D721Med (cell line): ENCODE data around the gene OR1F1.
A peak's percentile ranks its signal among the peaks of the same experiment; 100 is the strongest.

Source experiments
- DNase-seq: peaks from one replicate; pipeline ENCODE4 v3.0.0; 2011; ENCODE audit warnings: low spot score; ENCODE audit not compliant: insufficient read length
- FAIRE-seq: peaks from 2 replicates; lab custom pipeline; 2011; peaks lifted over from hg19 to GRCh38; lab: Jason Lieb, UNC
- CTCF ChIP-seq: IDR thresholded peaks from 2 replicates; pipeline ENCODE4 v1.5.1; 2012; ENCODE audit warnings: mild to moderate bottlenecking, control low read depth; ENCODE audit not compliant: insufficient read depth; ENCODE audit errors: missing control alignments

Gene OR1F1

DNA sequence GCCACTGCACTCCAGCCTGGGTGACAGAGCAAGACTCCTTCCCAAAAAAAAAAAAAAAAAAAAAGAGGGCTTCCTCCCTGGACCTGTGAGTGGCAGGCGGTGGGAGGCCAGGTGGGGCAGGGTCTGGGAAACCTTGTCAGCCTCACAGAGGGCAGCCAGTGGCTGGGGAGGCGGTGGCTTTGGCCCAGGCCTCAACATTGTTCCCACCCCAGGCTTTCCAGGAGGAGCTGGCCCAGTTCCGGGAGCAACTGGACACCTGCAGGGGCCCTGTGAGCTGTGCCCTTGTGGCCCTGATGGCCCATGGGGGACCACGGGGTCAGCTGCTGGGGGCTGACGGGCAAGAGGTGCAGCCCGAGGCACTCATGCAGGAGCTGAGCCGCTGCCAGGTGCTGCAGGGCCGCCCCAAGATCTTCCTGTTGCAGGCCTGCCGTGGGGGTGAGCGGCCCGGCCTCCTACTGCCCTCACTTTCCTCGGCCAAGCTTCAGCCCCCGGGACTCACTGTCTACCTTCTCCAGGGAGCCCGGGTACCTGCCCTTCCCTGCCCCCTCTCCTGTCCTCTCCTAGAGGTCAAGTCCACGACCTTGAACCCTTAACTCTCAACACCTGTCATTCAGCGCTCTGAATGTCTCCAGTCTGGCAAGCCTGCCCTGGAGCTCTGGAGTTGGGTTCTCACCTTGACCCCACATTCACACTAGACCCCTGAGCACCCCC, 40.8 kb upstream of the OR1F1 start:
- no peak for DNase-seq
- FAIRE-seq = no peak
- TF ChIP-seq CTCF = no peak

- no peak for FAIRE-seq
- TF ChIP-seq CTCF = no peak
These were observed 40.3 kb upstream of the OR1F1 start for GRCh38 chr16:3147757-3148104.

DNA sequence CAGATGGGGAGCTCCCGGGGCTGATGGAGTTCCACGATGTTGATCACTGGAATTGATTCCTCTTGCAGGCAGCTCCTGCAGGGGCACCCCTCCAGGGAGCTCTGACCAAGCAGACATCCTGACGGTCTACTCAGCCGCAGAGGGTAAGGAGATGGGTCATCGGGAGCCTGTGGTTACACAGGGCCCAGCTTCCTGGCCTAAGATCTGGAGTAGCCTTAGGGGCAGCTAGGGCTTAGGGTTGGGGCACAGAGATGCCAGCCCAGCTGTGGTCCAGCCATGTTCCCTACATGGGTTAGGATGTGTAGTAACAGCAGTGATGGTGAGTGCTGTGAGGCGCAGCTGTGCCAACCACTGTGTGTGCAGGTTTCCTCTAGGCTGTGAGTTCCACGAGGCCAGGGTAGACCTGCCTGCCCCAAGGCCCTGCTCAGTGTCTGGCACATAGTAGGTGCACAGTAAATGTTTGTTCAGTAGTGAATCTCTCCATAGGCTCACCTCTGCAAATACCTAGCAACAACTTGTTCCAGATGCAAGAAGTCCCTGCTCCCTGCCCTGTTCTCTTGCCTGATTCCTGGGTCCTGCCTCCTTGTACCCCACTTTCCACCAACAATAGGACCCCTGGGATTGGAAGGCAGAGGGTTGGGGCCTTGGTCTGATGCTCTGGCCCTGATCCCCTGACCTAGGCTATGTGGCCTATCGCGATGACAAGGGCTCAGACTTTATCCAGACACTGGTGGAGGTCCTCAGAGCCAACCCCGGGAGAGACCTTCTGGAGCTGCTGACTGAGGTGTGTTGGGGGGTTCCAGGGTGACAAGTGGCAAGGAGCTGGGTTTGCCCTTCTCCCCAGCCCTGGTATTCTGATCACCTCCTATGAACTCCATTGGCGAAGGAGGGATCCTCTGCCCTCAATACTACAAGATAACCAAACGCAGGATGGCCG, 39.5 kb upstream of the OR1F1 start:
- FAIRE-seq (no peak), DNase-seq (no peak)
- no peak for TF ChIP-seq CTCF

More at GRCh38 chr16:3147757-3148104, 40.3 kb upstream of the OR1F1 start:
- DNase-seq = no peak

GRCh38 chr16:3149193-3149530, 38.8 kb upstream of the OR1F1 start:
- DNase-seq (no peak), FAIRE-seq (no peak)
- no peak for TF ChIP-seq CTCF

DNA sequence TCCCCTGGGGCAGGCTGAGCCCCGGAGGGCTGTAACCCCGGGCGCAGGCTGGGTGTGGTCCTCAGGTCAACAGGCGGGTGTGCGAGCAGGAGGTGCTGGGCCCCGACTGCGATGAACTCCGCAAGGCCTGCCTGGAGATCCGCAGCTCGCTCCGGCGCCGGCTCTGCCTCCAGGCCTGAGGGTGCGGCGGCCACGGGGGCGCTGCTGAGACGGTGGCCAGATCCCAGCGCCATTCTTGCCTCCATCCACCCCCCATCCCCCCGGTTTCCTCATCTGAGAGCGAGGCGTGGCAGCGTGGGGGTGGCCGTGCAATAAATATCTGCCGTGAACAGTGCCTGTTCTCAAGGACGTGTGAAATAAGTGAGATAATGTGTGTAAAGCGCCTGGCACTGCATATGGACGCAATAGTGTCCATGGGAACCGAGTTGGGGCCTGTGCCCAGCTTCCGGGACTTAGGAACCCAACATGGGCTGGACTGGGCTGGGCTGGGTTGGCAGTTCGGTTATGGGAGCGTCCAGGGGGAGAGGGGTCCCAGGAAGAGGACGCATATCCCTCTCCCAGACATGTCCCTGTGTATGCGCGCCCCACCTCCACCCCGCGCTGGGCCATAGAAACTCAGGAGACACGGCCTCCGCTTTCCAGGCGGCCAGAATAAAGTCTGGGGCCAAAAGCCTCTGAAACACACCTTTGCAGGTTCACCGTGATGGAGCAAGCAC, 38.2 kb upstream of the OR1F1 start:
- DNase-seq = no peak
- no peak for FAIRE-seq

More for the DNA sequence above, 38.2 kb upstream of the OR1F1 start:
- TF ChIP-seq CTCF = peak; percentile 42
